DMS79 (cell line): ENCODE measurements around the gene PRKCB.

Experiments
- DNase-seq: peaks from one replicate; lab custom pipeline; 2025; lab: John Stamatoyannopoulos, UW

The PRKCB gene

GRCh38 chr16:23941963-23942564 lies 106.3 kb downstream of the PRKCB start:
- DNase-seq, result peak; percentile 41

- no peak for DNase-seq
Observed at GRCh38 chr16:23943604-23944003, 107.8 kb downstream of the PRKCB start.

- DNase-seq, result no peak
Observed at GRCh38 chr16:23944381-23944780, 108.6 kb downstream of the PRKCB start.

DNA sequence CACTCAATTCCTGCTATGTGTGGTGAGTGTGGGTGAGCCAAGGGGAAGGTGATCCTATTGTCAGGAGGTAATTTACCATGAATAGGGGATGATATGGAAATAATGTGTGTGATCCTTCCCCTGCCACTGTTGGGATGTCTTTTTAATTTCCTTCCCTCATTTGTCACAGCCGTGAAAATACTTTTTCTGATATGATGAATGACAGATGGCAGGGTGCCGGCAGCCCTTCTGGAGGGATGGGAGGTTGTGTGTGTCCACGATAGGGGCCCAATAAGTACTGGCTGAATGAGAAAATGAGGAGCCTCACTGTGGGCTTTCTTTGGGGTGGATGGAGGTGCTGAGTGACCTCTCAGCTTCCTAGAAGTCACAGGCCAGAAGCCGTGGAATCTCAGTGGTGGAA lies 109.5 kb downstream of the PRKCB start:
- DNase-seq, result no peak

DNA sequence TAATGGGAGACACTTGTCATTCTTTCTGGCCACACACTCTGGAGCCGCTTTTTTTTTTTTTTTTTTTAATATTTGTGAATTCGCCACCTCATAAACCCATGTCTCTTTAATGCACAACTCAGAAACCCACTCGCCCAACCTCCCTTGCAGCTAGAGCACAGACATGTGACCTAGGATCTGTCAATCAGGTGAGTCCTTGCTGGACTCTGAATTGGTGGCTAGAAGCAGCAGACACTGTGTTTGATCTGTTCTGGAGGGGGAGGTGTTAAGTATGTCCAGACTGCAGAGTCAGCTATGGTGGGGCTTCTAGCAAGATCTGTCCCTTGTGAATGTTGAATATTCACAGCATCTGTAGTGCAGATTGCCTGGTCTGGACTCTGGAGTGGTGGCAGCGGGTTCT lies 112.1 kb downstream of the PRKCB start:
- DNase-seq, result peak; percentile 36

DNA sequence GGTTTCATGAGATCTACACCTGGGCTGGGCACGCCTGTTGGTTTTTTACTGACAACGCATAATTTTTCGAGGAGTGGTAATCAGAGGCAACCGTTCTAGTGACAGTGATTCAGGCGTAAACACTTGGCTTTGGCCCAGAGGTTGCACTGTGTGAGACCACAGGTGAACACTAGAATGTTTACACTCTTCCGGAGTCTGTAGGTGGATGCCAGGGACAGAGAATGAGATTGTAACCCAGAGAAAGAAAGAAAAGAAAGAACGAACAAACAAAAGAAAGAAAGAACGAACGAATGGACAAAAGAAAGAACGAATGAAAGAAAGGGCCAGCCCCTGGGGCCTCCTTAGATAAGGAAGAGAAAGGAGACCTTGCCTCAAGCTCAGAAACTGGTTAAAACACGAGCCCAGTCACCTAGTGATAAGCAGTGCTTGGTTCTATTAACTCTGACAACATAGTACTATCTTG lies 113.2 kb downstream of the PRKCB start:
- peak; percentile 42 for DNase-seq

DNA sequence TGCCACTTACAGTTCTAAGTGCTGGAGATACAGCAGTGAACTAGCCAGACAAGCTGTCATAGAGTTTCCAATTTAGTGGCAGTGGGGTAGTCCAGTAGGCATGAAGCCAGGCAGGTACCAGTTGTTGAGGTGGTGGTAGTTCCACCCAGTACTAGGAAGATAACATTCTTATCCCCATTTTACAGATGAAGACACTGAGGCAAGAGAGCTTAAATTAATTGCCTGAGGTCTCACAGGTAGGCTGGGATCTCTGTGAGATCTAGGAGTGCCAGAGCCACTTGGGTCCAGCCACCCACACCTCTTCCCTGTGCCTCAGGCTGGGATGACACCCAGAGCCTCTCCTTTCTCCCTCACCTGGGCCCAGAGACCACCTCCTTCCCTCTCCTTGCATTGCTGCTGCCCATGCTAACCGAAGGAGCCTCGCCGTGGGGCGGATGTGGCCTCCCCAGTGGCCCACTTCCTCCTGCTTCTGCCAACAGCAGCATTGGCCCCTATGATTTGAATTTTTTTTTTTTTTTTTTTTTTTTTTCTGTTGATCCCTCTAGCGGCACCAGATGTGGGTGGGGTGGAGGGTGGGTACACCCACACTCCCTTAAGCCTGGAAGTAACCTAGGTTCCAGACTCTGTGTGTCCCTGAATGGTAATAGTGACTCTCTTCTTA lies 114.0 kb downstream of the PRKCB start:
- DNase-seq, result no peak

GRCh38 chr16:23950291-23950894 lies 114.6 kb downstream of the PRKCB start:
- no peak for DNase-seq

GRCh38 chr16:23950898-23951297 lies 115.1 kb downstream of the PRKCB start:
- no peak for DNase-seq

DNA sequence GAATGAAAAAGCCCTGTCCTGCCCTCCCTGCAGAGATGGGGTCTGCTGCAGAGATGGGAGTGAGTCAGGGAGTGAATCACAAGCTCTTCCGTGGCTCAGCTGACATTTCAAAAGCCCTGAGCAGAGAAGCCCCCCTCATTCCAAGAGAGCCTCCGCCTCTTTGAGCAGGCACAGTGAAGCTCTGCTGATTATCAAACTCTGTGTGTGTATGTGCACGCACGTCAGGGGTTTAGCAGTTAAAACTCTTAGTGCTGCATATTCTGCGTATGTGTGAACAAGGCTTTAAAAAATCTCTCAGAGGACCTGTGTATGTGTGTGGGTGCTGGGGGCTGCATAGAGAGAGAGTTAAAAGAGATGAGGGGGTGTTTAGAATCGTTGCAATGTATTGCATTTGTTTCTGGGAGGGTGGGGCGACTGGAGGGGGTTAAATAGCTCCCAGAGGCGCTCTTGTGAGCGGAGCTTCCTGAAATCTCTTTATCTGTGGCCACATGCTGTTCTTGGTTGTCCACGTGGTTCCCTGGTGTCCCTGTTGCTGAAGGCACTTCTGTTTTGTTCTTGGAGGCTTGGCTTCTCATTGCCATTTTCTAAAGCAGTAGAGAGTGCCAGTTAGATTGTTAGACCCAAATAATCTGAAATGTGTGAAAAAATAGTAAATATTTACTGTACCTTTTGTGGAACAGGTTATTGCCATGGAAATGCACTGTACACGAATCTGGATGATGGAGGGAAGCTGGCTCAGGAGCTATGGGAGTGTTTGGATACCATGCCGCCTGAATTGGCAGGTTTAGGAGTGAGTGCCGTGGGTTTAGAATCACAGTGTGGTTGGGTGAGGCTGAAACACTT lies 116.6 kb downstream of the PRKCB start:
- DNase-seq, result no peak

DNA sequence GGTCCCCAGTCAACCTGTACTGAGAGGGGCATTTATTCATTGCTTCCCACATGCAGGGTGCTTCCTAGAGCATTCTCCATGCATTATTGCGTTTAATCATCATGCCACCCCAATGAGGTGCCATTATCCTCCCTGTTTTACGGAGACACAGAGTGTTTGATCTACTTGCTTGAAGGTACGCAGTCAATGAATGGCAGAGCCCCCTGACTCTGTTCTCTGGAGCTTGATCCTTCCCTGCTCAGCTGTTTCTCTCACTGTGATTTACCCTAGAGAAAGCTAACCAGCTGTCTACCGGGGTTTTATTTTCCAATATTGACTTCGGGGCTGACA lies 117.2 kb downstream of the PRKCB start:
- no peak for DNase-seq

- DNase-seq, result no peak
Observed at GRCh38 chr16:23953476-23953875, 117.7 kb downstream of the PRKCB start.

DNA sequence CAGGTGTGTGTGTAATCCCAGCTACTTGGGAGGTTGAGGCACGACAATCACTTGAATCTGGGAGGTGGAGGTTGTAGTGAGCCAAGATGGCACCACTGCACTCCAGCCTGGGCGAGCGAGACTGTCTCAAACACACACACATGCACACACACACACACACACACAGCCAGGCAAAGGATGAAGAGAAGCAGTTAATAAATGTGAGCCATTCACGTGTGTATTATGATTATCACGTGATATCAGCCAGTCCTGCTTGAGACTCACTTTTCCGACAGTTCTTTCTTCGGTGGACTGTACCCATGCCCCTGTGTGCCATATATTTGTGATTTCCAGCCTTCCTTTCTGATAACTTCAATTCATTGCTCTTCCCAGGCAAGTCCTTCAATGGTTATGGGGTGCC lies 119.3 kb downstream of the PRKCB start:
- DNase-seq, result no peak

DNA sequence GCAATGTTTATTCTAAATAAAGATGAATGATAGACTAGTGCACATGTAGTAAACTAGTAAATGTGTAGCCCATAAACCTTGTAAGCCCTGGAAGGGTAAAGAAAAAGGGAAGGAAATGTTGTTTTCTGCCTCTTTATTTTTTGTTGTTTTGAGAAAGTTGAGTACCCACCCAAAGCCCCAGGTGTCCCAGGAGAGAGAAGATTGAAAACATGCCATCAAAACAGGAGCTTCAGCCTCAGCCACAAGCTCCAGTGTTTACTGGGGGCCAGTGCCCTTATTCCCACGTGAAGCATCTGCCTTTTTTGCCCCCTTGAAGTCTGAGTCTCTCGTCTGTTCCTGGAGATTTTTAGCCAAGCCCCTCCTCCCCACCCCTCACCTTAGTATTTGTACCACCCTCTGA lies 121.5 kb downstream of the PRKCB start:
- no peak for DNase-seq

DNA sequence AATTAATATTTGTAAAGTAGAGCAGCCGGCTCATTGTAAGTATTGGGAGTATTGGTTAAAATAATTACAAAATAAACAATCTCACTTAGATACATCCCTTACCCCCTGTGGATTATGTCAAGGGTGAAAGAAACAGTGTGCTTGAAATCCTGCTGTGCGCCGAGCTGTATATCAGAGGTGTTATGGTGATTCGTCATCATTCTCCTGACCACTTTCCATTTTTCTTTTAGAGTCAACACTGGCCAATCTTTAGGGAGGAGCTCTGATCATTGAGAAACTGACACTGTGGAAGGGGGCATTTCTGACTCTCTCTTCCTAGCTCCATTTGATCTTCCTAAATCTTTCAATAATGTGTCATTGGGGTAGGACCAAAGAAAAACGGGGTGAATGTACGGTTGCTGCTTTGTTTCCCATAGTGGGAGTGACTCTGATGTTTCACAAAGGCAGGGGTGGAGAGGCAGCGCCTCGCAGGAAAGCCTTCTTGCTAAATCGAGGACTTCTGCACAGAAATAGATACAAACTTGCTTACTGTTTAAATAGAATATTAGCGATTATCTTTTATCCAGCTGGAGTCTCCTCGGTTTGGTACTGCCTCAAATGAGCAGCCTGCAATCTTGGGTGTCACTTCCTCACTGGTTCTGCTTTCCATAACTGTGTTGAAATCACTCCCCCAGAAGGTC lies 123.4 kb downstream of the PRKCB start:
- no peak for DNase-seq

DNA sequence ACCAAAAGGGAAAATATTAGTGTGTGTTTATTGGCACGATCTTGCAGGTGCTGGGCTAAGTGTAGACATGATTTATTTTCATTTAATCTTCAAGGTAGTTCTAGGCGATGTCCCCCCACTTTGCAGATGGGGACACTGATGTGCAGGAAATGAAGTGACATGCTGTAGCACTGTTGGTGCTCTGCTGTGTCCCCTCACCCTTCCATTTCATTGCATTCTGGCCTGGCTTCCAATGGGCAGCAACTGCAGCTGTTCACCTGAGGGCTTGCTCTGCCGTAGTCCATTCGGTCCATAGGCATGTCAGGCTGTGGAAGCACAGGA lies 123.9 kb downstream of the PRKCB start:
- no peak for DNase-seq

DNA sequence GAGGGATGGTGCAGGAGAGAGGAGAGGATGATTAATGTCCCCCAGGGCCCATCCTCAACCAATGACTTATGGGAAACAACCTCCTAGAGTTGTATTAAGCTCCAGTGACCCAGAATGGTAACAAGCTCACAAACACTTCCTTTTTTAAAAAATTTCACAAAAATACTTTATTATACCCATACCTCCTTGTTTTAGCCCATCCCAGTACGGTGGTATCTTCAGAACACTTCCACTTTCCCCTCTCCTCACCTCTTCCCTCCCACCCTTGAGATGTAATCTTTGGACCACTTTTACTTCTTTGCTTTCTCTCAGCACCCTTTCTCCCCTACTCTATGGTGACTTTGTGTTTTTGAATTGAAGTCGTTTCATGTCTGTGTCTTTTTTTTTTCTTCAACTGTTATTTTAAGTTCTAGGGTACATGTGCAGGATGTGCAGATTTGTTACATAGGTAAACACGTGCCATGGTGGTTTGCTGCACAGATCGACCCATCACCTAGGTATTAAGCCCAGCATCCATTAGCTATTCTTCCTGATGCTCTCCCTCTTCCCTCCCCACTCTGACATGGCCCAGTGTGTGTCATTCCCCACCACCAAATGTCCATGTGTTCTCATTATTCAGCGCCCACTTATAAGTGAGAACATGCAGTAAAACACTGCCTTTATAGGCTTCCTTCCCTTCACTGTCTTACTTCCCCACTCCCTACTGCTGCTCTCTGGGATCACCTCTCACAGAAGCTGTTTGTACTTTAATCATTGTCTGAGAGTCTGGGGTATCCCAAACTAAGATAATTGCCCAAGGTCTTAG lies 124.5 kb downstream of the PRKCB start:
- DNase-seq, result no peak

- DNase-seq, result no peak
Observed at GRCh38 chr16:23962001-23962400, 126.2 kb downstream of the PRKCB start.

GRCh38 chr16:23964136-23964535 lies 128.4 kb downstream of the PRKCB start:
- no peak for DNase-seq

GRCh38 chr16:23965137-23965733 lies 129.5 kb downstream of the PRKCB start:
- DNase-seq, result no peak
